Endothelial cell (in vitro differentiated cells): ENCODE data around the gene SMARCC1. TPM values are rescaled to one million over a fixed set of nuclear protein-coding genes. Genes with fewer than 3 reads are reported as not detected.
"Not testable (repeated sequence)": the region's sequence is repeated elsewhere in the genome, so short reads cannot be mapped to it uniquely, and the experiment has no call there.

Experiments
- DNase-seq: peaks from one replicate; pipeline ENCODE4 v3.0.0; 2021; ENCODE audit warnings: low spot score
- H3K27ac Mint-ChIP-seq: one replicate; pipeline ENCODE4 v1.8.0; 2021; ENCODE audit warnings: mixed read lengths, inconsistent platforms; ENCODE audit not compliant: unreplicated experiment
- H3K27me3 Mint-ChIP-seq: one replicate; pipeline ENCODE4 v1.8.0; 2021; ENCODE audit warnings: mild to moderate bottlenecking, moderate library complexity, mixed read lengths, inconsistent platforms; ENCODE audit not compliant: unreplicated experiment
- H3K36me3 Mint-ChIP-seq: one replicate; pipeline ENCODE4 v1.8.0; 2021; ENCODE audit warnings: mild to moderate bottlenecking, low read depth, mixed read lengths, inconsistent platforms; ENCODE audit not compliant: unreplicated experiment
- H3K4me1 Mint-ChIP-seq: one replicate; pipeline ENCODE4 v1.8.0; 2021; ENCODE audit warnings: mild to moderate bottlenecking, mixed read lengths, inconsistent platforms; ENCODE audit not compliant: unreplicated experiment
- H3K4me3 Mint-ChIP-seq: one replicate; pipeline ENCODE4 v1.8.0; 2021; ENCODE audit warnings: mild to moderate bottlenecking, mixed read lengths, inconsistent platforms; ENCODE audit not compliant: unreplicated experiment
- H3K9me3 Mint-ChIP-seq: one replicate; pipeline ENCODE4 v1.8.0; 2021; ENCODE audit warnings: mixed read lengths, inconsistent platforms; ENCODE audit not compliant: unreplicated experiment
- total RNA-seq: library from RNA; stranded (reverse); fragmentation: NEBNext Ultra II Directional; extraction: Animal tissue kit (Norgen Biotek cat#: 25700); gene quantifications from one replicate; pipeline ENCODE4 v1.2.1, GENCODE V29; 2021; ENCODE audit not compliant: unreplicated experiment
- TF ChIP-seq, protein P1 (sequence below): fragments of 200-600 bp; sonication (generic); IDR thresholded peaks from one replicate; pipeline ENCODE4 v1.5.0; 2021; ENCODE audit warnings: antibody characterized with exemption; ENCODE audit not compliant: unreplicated experiment

Gene SMARCC1
- total RNA-seq, 1 donor from 2014 or later = 138 TPM

DNA sequence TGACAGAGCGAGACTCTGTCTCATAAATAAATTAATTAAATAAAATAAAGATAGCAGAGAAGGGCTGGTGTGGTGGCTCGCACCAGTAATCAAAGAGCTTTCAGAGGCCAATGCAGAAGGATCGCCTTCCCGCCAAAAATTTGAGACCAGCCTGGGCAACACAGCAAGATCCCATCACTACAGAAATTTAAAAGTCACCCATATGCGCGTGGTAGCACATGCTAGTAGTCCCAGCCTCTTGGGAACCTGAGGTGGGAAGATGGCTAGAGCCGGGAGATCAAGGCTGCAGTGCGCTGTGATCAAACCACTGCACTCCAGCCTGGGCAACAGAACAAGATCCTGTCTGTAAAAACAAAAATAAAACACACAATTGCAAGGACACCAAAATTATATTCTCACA lies 9.6 kb downstream of the SMARCC1 start:
- Mint-ChIP-seq H3K27me3 (no peaks in the 10 kb centered on the region), H3K9me3 (no peaks in the 10 kb centered on the region), H3K4me3 (no peak overlapping the region), H3K27ac (no peak overlapping the region), H3K36me3 (peaks cover 13% of the 10 kb centered on the region), H3K4me1 (no peaks in the 10 kb centered on the region)
- TF ChIP-seq, protein P1, sequence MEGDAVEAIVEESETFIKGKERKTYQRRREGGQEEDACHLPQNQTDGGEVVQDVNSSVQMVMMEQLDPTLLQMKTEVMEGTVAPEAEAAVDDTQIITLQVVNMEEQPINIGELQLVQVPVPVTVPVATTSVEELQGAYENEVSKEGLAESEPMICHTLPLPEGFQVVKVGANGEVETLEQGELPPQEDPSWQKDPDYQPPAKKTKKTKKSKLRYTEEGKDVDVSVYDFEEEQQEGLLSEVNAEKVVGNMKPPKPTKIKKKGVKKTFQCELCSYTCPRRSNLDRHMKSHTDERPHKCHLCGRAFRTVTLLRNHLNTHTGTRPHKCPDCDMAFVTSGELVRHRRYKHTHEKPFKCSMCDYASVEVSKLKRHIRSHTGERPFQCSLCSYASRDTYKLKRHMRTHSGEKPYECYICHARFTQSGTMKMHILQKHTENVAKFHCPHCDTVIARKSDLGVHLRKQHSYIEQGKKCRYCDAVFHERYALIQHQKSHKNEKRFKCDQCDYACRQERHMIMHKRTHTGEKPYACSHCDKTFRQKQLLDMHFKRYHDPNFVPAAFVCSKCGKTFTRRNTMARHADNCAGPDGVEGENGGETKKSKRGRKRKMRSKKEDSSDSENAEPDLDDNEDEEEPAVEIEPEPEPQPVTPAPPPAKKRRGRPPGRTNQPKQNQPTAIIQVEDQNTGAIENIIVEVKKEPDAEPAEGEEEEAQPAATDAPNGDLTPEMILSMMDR = no peak
- DNase-seq = no peak

DNA sequence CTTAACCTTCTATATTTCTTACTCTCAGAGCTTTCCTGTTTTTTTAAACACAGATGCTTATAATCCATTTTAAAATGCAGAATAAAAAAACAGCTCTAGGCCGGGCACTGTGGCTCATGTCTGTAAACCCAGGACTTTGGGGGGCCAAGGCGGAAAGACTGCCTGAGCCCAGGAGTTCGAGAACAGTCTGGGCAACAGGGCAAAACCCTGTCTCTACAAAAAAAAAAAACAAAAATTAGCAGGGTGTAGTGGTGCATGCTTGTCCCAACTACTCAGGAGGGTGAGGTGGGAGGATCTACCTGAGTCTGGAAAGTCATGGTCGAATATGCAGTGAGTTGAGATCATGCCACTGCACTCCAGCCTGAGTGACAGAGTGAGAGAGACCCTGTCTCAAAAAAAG lies 15.5 kb downstream of the SMARCC1 start:
- Mint-ChIP-seq H3K9me3 (no peaks in the 10 kb centered on the region), H3K4me1 (no peaks in the 10 kb centered on the region), H3K27me3 (peaks cover 3% of the 10 kb centered on the region), H3K4me3 (no peak overlapping the region), H3K27ac (no peak overlapping the region), H3K36me3 (peaks cover 13% of the 10 kb centered on the region)
- TF ChIP-seq, protein P1 = no peak
- DNase-seq = no peak

DNA sequence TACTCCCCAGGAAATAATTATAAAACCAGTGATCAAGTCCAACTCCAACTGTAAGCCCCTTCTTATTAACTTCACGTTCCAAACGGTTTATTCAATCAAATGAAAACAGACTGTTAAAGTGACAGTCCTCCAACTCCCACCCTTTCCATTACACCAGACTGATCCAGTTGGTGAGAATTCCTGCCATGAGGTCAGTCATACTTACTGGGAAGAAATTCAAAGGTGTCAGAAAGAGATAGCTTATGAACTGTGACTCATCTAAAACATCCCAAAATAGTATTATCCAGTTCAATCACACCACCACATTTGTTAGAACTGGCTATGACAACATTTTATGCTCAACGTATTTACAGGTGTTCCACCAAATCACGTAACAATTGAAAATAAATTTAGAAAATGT lies 19.5 kb downstream of the SMARCC1 start:
- DNase-seq = no peak
- Mint-ChIP-seq H3K27ac (peak overlapping the region; percentile 2), H3K36me3 (peaks cover 6% of the 10 kb centered on the region), H3K4me3 (no peak overlapping the region), H3K27me3 (peaks cover 3% of the 10 kb centered on the region), H3K9me3 (no peaks in the 10 kb centered on the region), H3K4me1 (no peaks in the 10 kb centered on the region)
- TF ChIP-seq, protein P1 = no peak

DNA sequence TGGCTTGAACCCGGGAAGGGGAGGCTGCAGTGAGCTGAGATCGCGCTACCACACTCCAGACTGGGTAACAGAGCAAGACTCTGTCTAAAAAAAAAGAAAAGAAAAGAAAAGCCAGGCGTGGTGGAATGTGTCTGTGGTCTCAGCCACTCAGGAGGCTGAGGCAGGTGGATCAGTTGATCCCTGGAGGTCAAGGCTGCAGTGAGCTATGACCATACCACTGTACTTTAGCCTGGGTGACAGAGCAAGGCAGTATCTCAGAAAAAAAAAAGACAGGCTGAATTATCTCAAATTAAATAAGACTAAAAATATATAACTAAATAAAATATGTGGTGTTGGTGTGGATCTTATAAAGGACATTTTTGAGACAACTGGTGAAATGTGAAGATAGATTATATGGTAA lies 20.6 kb downstream of the SMARCC1 start:
- H3K27ac Mint-ChIP-seq = no peak overlapping the region
- no peak overlapping the region for H3K4me3 Mint-ChIP-seq
- H3K4me1 Mint-ChIP-seq = no peaks in the 10 kb centered on the region
- no peaks in the 10 kb centered on the region for H3K9me3 Mint-ChIP-seq
- peaks cover 3% of the 10 kb centered on the region for H3K27me3 Mint-ChIP-seq
- H3K36me3 Mint-ChIP-seq = peaks cover 6% of the 10 kb centered on the region
- TF ChIP-seq, protein P1 = no peak
- no peak for DNase-seq

DNA sequence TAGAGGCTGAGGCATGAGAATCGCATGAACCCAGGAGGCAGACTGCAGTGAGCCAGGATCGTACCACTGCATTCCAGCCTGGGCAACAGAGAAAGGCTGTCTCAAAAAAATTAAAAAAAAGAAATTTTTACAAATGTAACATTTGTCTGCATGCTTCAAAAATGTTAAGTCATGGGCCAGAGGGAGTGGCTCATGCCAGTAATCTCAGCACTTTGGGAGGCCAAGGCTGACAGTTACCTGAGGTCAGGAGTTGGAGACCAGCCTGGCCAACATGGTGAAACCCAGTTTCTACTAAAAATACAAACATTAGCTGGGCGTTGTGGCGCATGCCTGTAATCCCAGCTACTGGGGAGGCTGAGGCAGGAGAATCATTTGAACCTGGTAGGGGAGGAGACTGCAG lies 21.5 kb downstream of the SMARCC1 start:
- not testable (repeated sequence) for H3K27ac Mint-ChIP-seq, H3K36me3 Mint-ChIP-seq

More for the DNA sequence above, 21.5 kb downstream of the SMARCC1 start:
- not testable (repeated sequence) for H3K27me3 Mint-ChIP-seq, DNase-seq, H3K9me3 Mint-ChIP-seq, H3K4me3 Mint-ChIP-seq, H3K4me1 Mint-ChIP-seq
